Measurements from ENCODE around the gene PSME4.

PSME4 gene

GRCh38 chr2:53970724-53971602, at the start of gene PSME4:
Gene PSME4, minus strand, starts transcription at chr2:53970993. Its CDS starts 209 bp downstream, at chr2:53970784.
- DNase-seq (ENCODE audit: low read depth in 2 of 2), result peak; percentile 73 to 97

DNA sequence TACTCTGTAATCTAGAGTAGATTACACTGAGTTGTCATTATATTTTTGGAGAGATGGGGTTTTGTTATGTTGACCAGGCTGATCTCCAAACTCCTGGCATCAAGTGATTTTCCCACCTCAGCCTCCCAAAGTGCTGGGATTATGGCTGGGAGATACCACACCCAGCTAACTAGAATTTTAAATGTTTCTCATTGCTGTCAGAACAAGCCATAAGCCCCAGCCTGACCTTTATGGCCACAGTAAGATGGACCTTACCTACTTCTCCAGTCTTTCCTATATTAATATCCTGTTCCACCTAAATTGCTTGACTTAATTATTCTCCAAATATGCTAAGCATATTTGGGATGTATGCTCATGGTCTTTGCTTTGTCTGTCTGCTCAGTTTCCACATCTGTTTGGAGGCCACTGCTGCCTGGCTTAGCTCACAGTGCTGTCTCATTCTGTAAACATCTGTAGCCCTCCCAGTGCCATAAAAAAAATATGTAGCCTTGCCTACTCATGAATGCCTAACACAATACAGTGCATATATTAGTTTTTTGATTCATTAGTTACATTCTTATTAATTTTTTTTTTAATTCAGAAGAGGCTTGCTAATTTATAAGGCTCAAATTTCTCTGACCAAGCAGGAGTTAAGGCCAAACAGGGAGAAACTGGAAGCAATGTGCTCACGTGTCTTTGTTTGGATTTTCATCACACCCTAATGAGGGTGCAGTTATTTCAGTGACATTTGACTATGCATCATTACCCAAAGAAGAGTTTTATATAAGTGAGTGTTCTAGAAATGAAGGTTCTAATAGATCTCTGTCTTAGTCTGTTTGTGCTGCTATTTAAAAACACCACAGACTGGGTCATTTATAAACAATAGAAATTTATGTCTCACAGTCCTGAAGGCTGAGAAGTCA, 45.3 kb upstream of the PSME4 start:
- no peak for DNase-seq (ENCODE audit: low read depth in 2 of 2)

GRCh38 chr2:54013996-54014395, 43.2 kb upstream of the PSME4 start:
- DNase-seq (ENCODE audit: low read depth in 2 of 2), result no peak

- no peak for DNase-seq (ENCODE audit: low read depth in 2 of 2)
These were observed 41.8 kb upstream of the PSME4 start for GRCh38 chr2:54012538-54013141.

GRCh38 chr2:54009549-54009948, 38.8 kb upstream of the PSME4 start:
- no peak for DNase-seq (ENCODE audit: low read depth in 2 of 2)

DNA sequence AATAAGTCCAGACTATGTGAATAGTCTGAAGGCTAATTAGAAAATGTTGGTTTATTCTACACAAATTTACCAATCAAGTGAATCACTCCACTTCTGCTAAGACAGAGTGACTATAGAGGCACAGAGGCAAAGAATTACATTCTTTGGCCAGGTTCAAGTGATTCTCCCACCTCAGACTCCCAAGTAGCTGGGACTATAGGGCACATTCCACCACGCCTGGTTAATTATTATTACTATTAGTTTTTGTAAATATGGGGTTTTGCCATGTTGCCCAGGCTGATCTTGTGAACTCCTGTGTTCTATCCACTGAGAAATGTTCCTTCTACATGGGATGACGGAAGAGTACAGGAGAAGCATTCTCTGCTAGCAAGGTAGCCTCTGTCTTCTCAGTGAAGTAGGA, 37.6 kb upstream of the PSME4 start:
- no peak for DNase-seq (ENCODE audit: low read depth in 2 of 2)

DNA sequence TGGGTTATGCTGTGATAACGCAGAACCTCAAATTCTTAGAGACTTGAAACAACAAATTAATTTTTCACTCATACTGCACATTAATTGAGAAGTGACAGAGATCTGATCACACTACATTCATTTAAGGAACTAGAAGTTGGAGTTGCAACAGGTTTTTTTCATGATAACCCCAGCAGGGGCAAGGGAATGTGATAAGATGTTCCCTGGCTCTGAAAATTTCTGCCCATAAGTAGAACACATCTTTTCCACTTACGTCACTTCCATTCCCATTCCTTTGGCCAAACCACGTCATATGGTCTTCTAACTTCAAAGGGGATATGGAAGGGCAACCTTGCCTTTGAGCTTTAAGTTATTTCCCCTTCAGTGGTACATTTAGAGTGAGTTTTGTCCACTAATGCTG, 29.7 kb upstream of the PSME4 start:
- DNase-seq (ENCODE audit: low read depth in 2 of 2), result no peak

- DNase-seq (ENCODE audit: low read depth in 2 of 2), result no peak
These were observed 29.3 kb upstream of the PSME4 start for GRCh38 chr2:54000122-54000521.

DNA sequence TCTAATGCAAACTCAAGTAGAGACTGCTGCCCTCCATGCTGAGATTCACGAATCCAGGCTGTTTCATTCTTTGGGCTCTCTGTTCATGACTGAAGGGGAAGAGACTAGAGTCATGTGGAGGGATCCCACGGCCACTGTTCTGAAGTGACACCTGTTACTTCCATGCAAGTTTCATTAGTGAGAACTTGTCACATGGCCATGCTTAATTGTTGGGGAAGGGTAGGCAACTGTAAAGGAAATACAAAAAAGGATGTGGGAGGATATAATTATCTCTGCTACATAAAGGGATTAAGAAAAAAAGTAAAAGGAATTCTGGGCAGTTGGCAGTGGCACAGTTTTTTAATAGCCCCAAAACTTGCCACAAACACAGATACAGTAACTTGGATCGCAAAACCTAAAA, 28.0 kb upstream of the PSME4 start:
- DNase-seq (ENCODE audit: low read depth in 2 of 2), result no peak

- no peak for DNase-seq (ENCODE audit: low read depth in 2 of 2)
These were observed 24.3 kb upstream of the PSME4 start for GRCh38 chr2:53994818-53995808.

- no peak for DNase-seq (ENCODE audit: low read depth in 2 of 2)
These were observed 21.2 kb upstream of the PSME4 start for GRCh38 chr2:53991948-53992347.

- DNase-seq (ENCODE audit: low read depth in 2 of 2), result no peak
These were observed 18.5 kb upstream of the PSME4 start for GRCh38 chr2:53989210-53989862.

DNA sequence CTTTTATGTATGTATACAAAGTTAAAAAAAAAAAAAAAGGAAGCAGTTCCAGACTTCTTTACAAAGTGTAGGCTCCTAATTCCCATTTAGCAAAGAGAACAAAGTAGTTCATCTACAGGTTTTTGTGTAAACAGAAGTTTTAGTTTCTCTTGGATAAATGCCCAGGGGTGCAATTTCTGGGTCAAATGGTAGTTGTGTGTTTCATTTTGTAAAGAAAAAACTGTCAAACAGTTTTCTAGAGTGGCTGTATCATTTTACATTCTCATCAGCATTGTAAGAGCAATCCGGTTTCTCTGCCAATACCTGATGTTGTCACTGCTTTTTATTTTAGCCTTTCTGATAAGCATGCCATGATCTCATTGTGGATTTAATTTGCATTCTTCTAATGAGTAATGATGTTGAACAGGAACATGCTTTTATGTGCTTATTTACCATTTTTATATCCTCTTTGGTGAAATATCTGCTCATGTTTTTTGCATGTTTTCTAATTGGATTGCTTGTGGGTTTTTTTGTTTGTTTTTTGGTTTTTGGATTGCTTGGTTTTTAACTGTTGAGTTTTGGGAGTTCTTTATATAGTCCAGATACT, 16.6 kb upstream of the PSME4 start:
- DNase-seq (ENCODE audit: low read depth in 2 of 2), result no peak

DNA sequence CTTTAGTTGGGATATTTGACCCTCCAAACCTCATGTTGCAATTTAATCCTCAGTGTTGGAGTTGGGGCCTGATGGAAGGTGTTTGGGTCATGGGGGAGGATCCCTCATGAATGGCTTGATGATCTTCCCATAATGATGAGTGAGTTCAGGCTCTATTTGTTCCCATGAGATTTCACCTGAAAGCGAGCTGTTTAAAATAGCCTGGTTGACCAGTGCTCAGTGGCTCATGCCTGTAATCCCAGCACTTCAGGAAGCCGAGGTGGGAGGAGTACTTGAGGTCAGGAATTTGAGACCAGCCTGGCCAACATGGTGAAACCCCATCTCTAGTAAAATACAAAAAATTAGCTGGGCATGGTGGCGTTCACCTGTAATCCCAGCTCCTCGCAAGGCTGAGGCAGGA, 14.9 kb upstream of the PSME4 start:
- DNase-seq (ENCODE audit: low read depth in 2 of 2), result no peak

DNA sequence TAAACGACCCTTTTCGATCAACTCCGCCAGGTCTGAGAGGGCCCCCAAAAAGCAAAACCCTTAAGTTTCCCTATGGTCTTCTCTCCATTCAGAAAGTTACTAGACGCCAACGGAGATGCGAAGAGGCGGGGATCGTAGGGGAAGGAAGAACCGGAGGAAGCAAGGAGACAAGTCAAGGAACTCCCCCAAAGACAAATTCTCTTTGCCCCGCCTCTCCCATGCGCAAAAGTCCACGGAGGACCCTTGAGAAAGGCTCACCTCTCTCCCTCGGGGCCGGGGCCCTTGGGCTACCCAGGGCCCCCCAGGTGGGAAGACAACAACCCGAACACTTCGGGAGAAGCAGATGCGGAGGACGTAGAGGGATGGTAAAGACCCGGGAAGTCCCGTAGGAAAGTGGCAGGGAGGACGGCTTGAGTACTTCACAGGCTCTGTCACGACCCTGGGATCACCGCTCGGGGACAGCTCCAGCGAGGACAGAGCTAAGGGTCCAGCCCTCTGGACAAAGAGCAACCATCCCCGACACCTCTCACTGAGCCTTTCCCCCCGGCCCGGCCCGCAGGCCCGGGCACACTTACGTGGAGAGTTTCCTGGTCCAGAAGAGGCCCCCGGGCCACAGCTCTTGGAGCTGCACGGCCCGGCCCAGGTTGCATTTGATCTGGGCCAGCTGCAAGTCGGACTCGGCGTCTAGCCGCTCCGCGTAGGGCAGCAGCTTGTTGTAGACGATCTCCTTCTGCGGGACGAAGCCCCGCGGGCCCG, 647 bp downstream of the PSME4 start:
- no peak for DNase-seq (ENCODE audit: low read depth in 2 of 2)

DNA sequence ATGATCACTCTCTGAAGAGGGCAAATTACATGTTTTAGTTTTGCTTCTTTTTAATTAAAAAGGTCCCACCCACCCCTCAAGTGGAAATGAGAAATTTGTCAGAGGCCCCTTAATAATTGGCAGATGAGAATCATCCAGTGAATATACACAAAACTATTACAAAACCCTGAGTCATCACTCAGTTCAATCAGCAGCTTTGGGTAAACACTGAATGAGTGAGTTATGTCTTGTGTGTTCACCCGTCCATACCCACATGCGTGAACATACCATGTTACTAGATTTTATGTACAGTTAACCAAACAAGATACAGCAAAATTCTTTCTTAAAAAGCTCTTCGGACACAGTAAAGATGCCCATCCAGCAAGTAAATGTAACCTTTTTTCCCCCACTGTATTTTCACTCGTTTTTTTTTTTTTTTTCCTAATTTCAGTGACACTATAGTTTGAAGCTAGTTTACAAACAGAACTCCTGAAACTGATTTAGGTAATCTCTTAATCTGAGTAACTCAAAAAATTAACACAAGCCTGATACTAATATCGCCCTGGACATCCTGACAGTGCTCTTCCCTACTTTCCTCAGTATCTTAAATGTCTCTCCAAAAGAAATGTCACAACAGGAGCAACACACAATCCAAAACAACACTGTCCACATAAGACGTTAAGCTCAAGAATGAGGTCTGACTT, 1.4 kb downstream of the PSME4 start:
- no peak for DNase-seq (ENCODE audit: low read depth in 2 of 2)

- no peak for DNase-seq (ENCODE audit: low read depth in 2 of 2)
These were observed 5.7 kb downstream of the PSME4 start for GRCh38 chr2:53964987-53965687.

DNA sequence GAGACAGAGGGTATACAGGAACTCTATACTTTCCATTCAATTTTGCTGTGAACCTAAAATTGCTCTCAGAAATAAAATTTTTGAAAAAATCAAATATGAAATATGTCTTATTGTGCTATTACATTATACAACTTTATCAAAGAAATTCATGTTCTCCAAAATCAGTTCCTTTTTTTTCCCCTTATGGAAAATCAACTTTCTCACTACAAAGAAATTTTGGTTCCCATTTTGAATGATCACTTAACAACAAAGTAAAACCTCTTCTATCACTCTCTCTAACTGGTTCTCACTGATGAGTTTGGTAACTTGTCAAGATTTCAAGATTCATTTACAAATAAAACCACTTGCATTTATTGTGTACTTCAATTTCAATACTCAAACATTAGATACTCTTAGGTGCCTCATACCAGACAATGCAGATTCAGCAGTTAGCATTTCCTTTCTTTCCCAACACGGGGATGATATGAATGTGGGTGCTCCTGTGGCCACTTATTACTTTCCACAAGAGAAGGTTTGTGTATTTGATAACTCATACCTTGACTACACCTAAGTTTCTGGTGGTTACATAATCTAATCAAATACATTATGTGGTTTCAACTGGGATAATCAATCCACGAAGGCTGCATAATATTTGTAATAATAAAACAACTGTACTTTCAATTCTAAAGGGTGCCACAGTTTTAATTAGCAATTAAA, 6.4 kb downstream of the PSME4 start:
- DNase-seq (ENCODE audit: low read depth in 2 of 2), result no peak

All from stimulated activated CD4-positive, alpha-beta T cell treated with anti-CD3 and anti-CD28 coated beads, Interleukin-1b, Interleukin-23, amount 100 ng/mL, for 1 hour (primary cell).